Nephron (organoid): Measurements from ENCODE around the gene ZNF441.

Experiments
- H3K27ac Mint-ChIP-seq, 3 experiments: 2 replicates each; pipeline ENCODE4 v1.8.0; 2020; ENCODE audit warnings: mixed read lengths in 3 of 3, mild to moderate bottlenecking in 2 of 3, moderate library complexity in 1 of 3
- H3K27me3 Mint-ChIP-seq: 2 replicates; pipeline ENCODE4 v1.8.0; 2021; ENCODE audit warnings: low read depth, mild to moderate bottlenecking, moderate library complexity, mixed read lengths
- H3K36me3 Mint-ChIP-seq: 2 replicates; pipeline ENCODE4 v1.8.0; 2020; ENCODE audit warnings: low read depth, mixed read lengths
- H3K4me1 Mint-ChIP-seq: 2 replicates; pipeline ENCODE4 v1.8.0; 2020; ENCODE audit warnings: mixed read lengths
- H3K4me3 Mint-ChIP-seq, 3 experiments: 2 replicates each; pipeline ENCODE4 v1.8.0; 2020; ENCODE audit warnings: mild to moderate bottlenecking in 3 of 3, mixed read lengths in 3 of 3, moderate library complexity in 2 of 3
- H3K9me3 Mint-ChIP-seq: 2 replicates; pipeline ENCODE4 v1.8.0; 2020; ENCODE audit warnings: mixed read lengths
- CTCF ChIP-seq, 3 experiments: fragments of 200-600 bp; sonication (generic); IDR thresholded peaks; one replicate each; pipeline ENCODE4 v1.5.0; 2021; ENCODE audit warnings: antibody characterized with exemption in 3 of 3; ENCODE audit not compliant: unreplicated experiment in 3 of 3

The ZNF441 gene

GRCh38 chr19:11736696-11737095 lies 30.1 kb upstream of the ZNF441 start:
- H3K9me3 Mint-ChIP-seq, result peaks cover 6% of the 10 kb centered on the region
- no peak for TF ChIP-seq CTCF (IDR thresholded peaks at IDR 0.05; ENCODE audit: unreplicated experiment in 3 of 3)

DNA sequence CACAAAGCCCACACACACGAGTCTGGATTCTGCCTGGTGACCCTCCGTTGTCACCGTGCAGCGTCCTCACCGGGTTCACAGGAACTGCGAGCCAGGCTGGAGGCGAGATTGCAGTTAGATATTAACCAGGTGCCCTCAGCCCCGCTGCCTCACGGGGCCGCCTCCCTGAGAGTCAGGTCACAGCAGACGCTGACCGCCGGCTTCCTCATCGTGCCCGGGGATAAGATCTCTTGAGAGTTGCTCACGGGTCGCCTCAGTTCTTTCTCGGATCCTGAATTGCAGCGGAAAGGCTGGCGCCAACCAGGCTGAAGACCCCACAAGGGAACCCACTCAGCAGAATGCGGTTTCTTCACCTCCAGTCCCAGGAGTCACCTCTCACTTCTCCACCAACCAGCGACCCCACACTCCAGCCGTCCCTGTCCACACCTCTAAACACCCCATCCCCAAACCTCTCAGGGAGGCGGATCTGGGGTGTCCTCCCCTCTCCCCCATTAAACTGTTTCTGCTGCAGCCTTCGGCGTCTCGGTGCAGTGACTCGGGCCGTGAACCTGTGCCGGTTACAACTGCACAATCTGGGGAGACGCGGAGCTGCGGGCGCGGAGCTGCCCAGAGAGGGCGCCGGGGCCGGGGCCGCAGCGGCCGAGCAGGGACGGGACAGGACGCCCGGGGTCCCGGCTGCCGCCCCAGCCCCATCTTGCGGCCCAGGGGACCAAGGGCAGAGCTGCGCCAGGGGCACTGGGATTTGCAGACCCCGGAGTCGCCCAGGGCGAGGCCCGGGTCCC lies 28.6 kb upstream of the ZNF441 start:
- Mint-ChIP-seq H3K4me1 (peaks cover 10% of the 10 kb centered on the region), H3K27ac (peak overlapping the region; percentile 90 to 97 (median 95)), H3K9me3 (peaks cover 3% of the 10 kb centered on the region), H3K27me3 (peaks cover 3% of the 10 kb centered on the region), H3K4me3 (peak overlapping the region; percentile 99 to 100 (median 100)), H3K36me3 (peaks cover 26% of the 10 kb centered on the region)
- no peak for TF ChIP-seq CTCF (IDR thresholded peaks at IDR 0.05; ENCODE audit: unreplicated experiment in 3 of 3)

More at GRCh38 chr19:11736696-11737095, 30.1 kb upstream of the ZNF441 start:
- Mint-ChIP-seq H3K4me3 (peak overlapping the region; percentile 86 to 100 (median 92)), H3K36me3 (peaks cover 35% of the 10 kb centered on the region), H3K27me3 (peaks cover 3% of the 10 kb centered on the region), H3K4me1 (peaks cover 10% of the 10 kb centered on the region), H3K27ac (peak overlapping the region in 1 of 3 experiments; percentile 63)

DNA sequence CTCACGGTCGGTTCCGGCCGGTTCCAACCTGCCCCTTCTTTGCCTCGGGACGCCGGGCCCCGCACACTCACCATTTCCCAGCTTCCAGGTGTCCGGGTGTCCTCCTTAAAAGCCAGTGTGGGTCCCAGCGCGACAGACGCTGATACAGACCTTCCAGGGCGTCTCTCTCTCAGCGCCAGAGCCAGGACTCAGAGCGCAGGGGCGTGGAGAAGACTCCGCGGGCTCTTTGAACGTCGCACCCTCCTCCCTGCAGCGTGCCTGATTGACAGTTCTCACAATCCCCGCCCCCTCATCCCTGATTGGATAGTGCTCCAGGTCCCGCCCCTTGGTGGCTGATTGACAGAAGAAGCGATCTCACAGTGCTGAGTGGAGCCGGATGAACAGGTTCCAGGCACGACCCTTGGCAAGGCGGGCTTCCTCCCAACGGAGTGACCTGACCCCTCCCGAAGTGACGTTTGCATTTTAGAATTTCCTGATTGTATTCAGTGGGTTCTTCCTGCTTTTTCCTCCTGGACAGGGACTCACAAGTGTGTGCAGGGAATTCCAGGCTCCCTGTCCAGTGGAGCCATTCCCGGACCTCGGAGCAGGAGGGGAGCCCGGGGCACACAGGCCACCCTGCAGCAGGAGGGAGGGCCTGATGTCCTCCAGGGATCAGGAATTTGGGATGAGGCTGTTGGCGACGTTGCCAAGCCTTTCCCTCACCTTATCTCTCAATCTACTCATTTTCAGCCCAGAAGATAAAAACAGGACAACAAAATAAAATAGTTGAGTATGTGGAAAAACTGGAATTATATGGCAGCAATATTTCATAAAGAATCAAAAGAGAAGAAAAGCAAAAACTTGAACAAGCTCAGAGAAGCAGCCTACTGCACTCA lies 27.8 kb upstream of the ZNF441 start, which contains the start of gene ZNF823:
Gene ZNF823, minus strand, starts transcription at position 201 of the 875 bp plus-strand sequence. Its CDS starts 127 bp downstream, at position 74.
- TF ChIP-seq CTCF (IDR thresholded peaks at IDR 0.05; ENCODE audit: unreplicated experiment in 3 of 3), result no peak
- Mint-ChIP-seq H3K27ac (peak within 1 kb of the TSS; percentile 90 to 97 (median 95)), H3K4me1 (peaks cover 10% of the 10 kb centered on the region), H3K36me3 (peaks cover 19% of the 10 kb centered on the region), H3K4me3 (peak within 1 kb of the TSS; percentile 99 to 100 (median 100)), H3K27me3 (peaks cover 3% of the 10 kb centered on the region), H3K9me3 (peaks cover 3% of the 10 kb centered on the region)

DNA sequence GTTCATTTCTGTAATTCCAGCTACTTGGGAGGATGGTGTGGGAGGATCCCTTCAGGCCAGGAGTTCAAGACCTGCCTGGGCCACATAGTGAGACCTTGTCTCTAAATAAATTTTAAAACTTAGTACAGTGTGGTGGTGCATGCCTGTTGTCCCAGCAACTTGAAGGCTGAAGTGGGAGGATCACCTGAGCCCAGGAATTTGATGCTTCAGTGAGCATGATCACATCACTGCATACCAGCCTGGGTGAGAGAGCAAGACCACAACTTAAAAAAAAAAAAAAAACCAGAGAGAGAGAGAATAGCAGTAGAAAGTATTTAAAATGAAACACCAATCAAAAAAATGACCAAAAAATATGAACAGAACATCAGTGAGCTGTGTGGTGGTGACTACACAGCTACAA lies 20.9 kb upstream of the ZNF441 start:
- H3K4me1 Mint-ChIP-seq, result no peaks in the 10 kb centered on the region
- peaks cover 8% of the 10 kb centered on the region for H3K36me3 Mint-ChIP-seq
- no peak for TF ChIP-seq CTCF (IDR thresholded peaks at IDR 0.05; ENCODE audit: unreplicated experiment in 3 of 3)
- peaks cover 31% of the 10 kb centered on the region for H3K9me3 Mint-ChIP-seq
- H3K27me3 Mint-ChIP-seq, result no peaks in the 10 kb centered on the region
- H3K4me3 Mint-ChIP-seq, result no peak overlapping the region
- H3K27ac Mint-ChIP-seq, result peak overlapping the region in 1 of 3 experiments; percentile 23

DNA sequence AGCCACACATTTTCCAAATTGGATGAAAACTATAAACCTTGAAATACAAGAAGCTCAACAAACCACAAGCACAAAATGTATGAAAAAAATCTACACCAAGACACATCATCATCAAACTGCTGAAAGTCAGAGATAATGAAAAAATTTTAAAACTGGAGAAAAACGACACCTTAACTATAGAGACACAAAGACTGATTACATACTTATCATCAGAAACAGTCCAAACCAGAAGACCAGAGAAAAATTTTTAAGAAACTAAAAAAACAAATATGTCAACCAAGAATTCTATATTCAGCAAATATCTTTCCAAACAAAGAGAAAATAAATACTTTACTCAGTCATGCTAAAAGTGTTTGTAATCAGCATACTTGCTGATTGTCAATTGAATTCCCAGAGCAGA lies 19.5 kb upstream of the ZNF441 start:
- peaks cover 8% of the 10 kb centered on the region for H3K36me3 Mint-ChIP-seq
- H3K4me1 Mint-ChIP-seq, result no peaks in the 10 kb centered on the region
- no peak overlapping the region for H3K27ac Mint-ChIP-seq
- no peaks in the 10 kb centered on the region for H3K27me3 Mint-ChIP-seq
- no peak overlapping the region for H3K4me3 Mint-ChIP-seq
- peaks cover 44% of the 10 kb centered on the region for H3K9me3 Mint-ChIP-seq
- TF ChIP-seq CTCF (IDR thresholded peaks at IDR 0.05; ENCODE audit: unreplicated experiment in 3 of 3), result no peak
